RWPE2 (cell line): ENCODE results near the gene RNU6-9.

ENCODE experiments used
- ATAC-seq: fragments of 200-7000 bp; cut with Tn5 transposase; 3 replicates; pipeline ENCODE4 v1.9.1; 2021; ENCODE audit warnings: low read depth
- DNase-seq: peaks from one replicate; pipeline ENCODE4 v3.0.0-alpha.2; 2020; ENCODE audit warnings: low spot score
- H3K27ac ChIP-seq: fragments of 450-650 bp; 2 replicates; pipeline ENCODE4 v1.5.1; 2017; ENCODE audit warnings: mild to moderate bottlenecking; ENCODE audit not compliant: poor library complexity, severe bottlenecking
- H3K27me3 ChIP-seq: fragments of 250-450 bp; sonication (Bioruptor Pico); 2 replicates; pipeline ENCODE4 v1.5.1; 2021; ENCODE audit warnings: mild to moderate bottlenecking, moderate library complexity; ENCODE audit not compliant: insufficient read depth, poor library complexity, severe bottlenecking
- H3K36me3 ChIP-seq: fragments of 250-450 bp; sonication (Bioruptor Pico); 2 replicates; pipeline ENCODE4 v1.5.1; 2020; ENCODE audit warnings: low read depth, mild to moderate bottlenecking, moderate library complexity
- H3K4me1 ChIP-seq: fragments of 250-450 bp; sonication (Bioruptor Pico); 2 replicates; pipeline ENCODE4 v1.5.1; 2021; ENCODE audit warnings: mild to moderate bottlenecking, moderate library complexity; ENCODE audit not compliant: insufficient read depth, poor library complexity, severe bottlenecking
- H3K4me3 ChIP-seq: fragments of 250-450 bp; sonication (Bioruptor Pico); 2 replicates; pipeline ENCODE4 v1.5.1; 2021; ENCODE audit warnings: mild to moderate bottlenecking, moderate library complexity; ENCODE audit not compliant: severe bottlenecking
- H3K9me3 ChIP-seq: fragments of 250-450 bp; sonication (Bioruptor Pico); 2 replicates; pipeline ENCODE4 v1.5.1; 2021; ENCODE audit warnings: mild to moderate bottlenecking, moderate library complexity; ENCODE audit not compliant: severe bottlenecking
- CTCF ChIP-seq: fragments of 450-650 bp; IDR thresholded peaks from one replicate; pipeline ENCODE4 v1.5.1; 2017; ENCODE audit warnings: mild to moderate bottlenecking, moderate library complexity; ENCODE audit not compliant: poor library complexity, severe bottlenecking

The RNU6-9 gene

GRCh38 chr19:927780-928401 lies 34.6 kb downstream of the RNU6-9 start:
- Histone ChIP-seq H3K27ac (no peak overlapping the region), H3K4me3 (no peak overlapping the region), H3K4me1 (peaks cover 3% of the 10 kb centered on the region), H3K36me3 (peaks cover 4% of the 10 kb centered on the region; the same call in 1 of the 2 replicates), H3K9me3 (no peaks in the 10 kb centered on the region), H3K27me3 (no peaks in the 10 kb centered on the region)
- no peak for TF ChIP-seq CTCF
- ATAC-seq (no peak), DNase-seq (peak; percentile 31)

GRCh38 chr19:928471-929202 lies 35.4 kb downstream of the RNU6-9 start:
- Histone ChIP-seq H3K27ac (no peak overlapping the region), H3K4me1 (peaks cover 8% of the 10 kb centered on the region), H3K36me3 (peaks cover 4% of the 10 kb centered on the region; the same call in 1 of the 2 replicates), H3K27me3 (no peaks in the 10 kb centered on the region), H3K4me3 (no peak overlapping the region), H3K9me3 (no peaks in the 10 kb centered on the region)
- no peak for TF ChIP-seq CTCF
- no peak for ATAC-seq
- peak; percentile 44 for DNase-seq

GRCh38 chr19:929203-929890 lies 36.1 kb downstream of the RNU6-9 start:
- H3K27me3 ChIP-seq: no peaks in the 10 kb centered on the region
- ATAC-seq (no peak), DNase-seq (no peak)
- H3K36me3 ChIP-seq: peaks cover 4% of the 10 kb centered on the region; the same call in 1 of the 2 replicates
- no peaks in the 10 kb centered on the region for H3K9me3 ChIP-seq
- H3K27ac ChIP-seq: no peak overlapping the region
- TF ChIP-seq CTCF: no peak
- H3K4me1 ChIP-seq: peaks cover 13% of the 10 kb centered on the region
- no peak overlapping the region for H3K4me3 ChIP-seq

GRCh38 chr19:929891-930258 lies 36.6 kb downstream of the RNU6-9 start:
- Histone ChIP-seq H3K27ac (no peak overlapping the region), H3K4me3 (no peak overlapping the region), H3K4me1 (peaks cover 13% of the 10 kb centered on the region), H3K27me3 (no peaks in the 10 kb centered on the region), H3K9me3 (no peaks in the 10 kb centered on the region), H3K36me3 (peaks cover 4% of the 10 kb centered on the region; the same call in 1 of the 2 replicates)
- ATAC-seq: no peak
- no peak for DNase-seq
- TF ChIP-seq CTCF: no peak
